ENCODE data around the gene PLSCR1. TPM values are rescaled to one million over a fixed set of nuclear protein-coding genes. Genes with fewer than 3 reads are reported as not detected.
A peak's percentile ranks its signal among the peaks of the same experiment; 100 is the strongest.

The PLSCR1 gene
- total and polyA plus RNA-seq, 9 of the 15 experiments (the other 6 are each of a cell fraction or from before 2014, with no cell fraction given) = 40.6 to 122 (median 69.1) TPM

GRCh38 chr3:146493221-146493620 lies 51.2 kb downstream of the PLSCR1 start:
- Histone ChIP-seq H2AFZ (ENCODE audit: low read depth, low read length) (no peak overlapping the region), H3K4me1 (replicated peaks in 1 of 2; ENCODE audit: control insufficient read depth in 2 of 2, insufficient read depth in 2 of 2, low read length in 2 of 2) (peaks cover 9 to 15% of the 10 kb centered on the region in 2 experiments; a peak in 4 of 5 replicates), H3K4me3 (no peak overlapping the region), H3K36me3 (ENCODE audit: control insufficient read depth, insufficient read depth, low read length) (no peaks in the 10 kb centered on the region), H3K27ac (ENCODE audit: extremely low read depth, low read depth, low read length) (no peak overlapping the region), H3K9ac (ENCODE audit: insufficient read depth in 1 of 2, low read depth in 2 of 2, low read length in 2 of 2) (no peak overlapping the region), H3K27me3 (ENCODE audit: control insufficient read depth in 2 of 2, insufficient read depth in 2 of 2, low read length in 2 of 2) (no peaks in the 10 kb centered on the region), H3K9me1 (ENCODE audit: control insufficient read depth, insufficient read depth, low read length) (no peaks in the 10 kb centered on the region), H3K9me3 (replicated peaks; ENCODE audit: control insufficient read depth, insufficient read depth, low read depth, low read length) (peaks cover 4% of the 10 kb centered on the region), H3K4me2 (ENCODE audit: insufficient read depth, low read length) (no peak overlapping the region), H4K20me1 (replicated peaks; ENCODE audit: control insufficient read depth, insufficient read depth, low read length) (no peaks in the 10 kb centered on the region), H3K79me2 (ENCODE audit: control insufficient read depth, insufficient read depth, low read length) (no peaks in the 10 kb centered on the region)
- FAIRE-seq (no peak), ATAC-seq (no peak), DNase-seq (ENCODE audit: extremely low read depth in 1 of 4, low spot score in 3 of 4) (no peak)
- CTCF ChIA-PET (ENCODE audit: low intra/inter-chr PET ratio) = no interaction called here
- POLR2A ChIA-PET = no interaction called here
- intact Hi-C loops (cut with micrococcal nuclease) = no loop called here
- in situ Hi-C loops (cut with MboI) = no loop called here
- TF ChIP-seq CBX2 (IDR thresholded peaks at IDR 0.05; ENCODE audit: insufficient read depth, low read length, poor library complexity, severe bottlenecking) (no peak), ZNF175 (CRISPR knock-in tag; IDR thresholded peaks at IDR 0.05; ENCODE audit: low read depth) (0 out of 2 replicates have a peak, but pooled peaks have one; percentile 24), NFXL1 (CRISPR knock-in tag; IDR thresholded peaks at IDR 0.05) (no peak)
- no TSS peak for BruUV-seq (replicated peaks)
- WGBS (ENCODE audit: insufficient coverage, low coverage, missing lambda C conversion rate) = 64% methylated on average over 2 of the region's 2 CpGs

GRCh38 chr3:146491303-146491702 lies 53.1 kb downstream of the PLSCR1 start:
- CTCF ChIA-PET (ENCODE audit: low intra/inter-chr PET ratio) = no interaction called here

More at GRCh38 chr3:146491303-146491702, 53.1 kb downstream of the PLSCR1 start:
- 46% methylated on average over 2 of the region's 2 CpGs for WGBS (ENCODE audit: insufficient coverage, low coverage, missing lambda C conversion rate)
- Histone ChIP-seq H3K9ac (ENCODE audit: insufficient read depth in 1 of 2, low read depth in 2 of 2, low read length in 2 of 2) (no peak overlapping the region), H3K4me2 (ENCODE audit: insufficient read depth, low read length) (no peak overlapping the region), H3K4me3 (no peak overlapping the region), H4K20me1 (replicated peaks; ENCODE audit: control insufficient read depth, insufficient read depth, low read length) (no peaks in the 10 kb centered on the region), H3K36me3 (ENCODE audit: control insufficient read depth, insufficient read depth, low read length) (no peaks in the 10 kb centered on the region), H3K9me3 (replicated peaks; ENCODE audit: control insufficient read depth, insufficient read depth, low read depth, low read length) (no peaks in the 10 kb centered on the region), H3K27me3 (ENCODE audit: control insufficient read depth in 2 of 2, insufficient read depth in 2 of 2, low read length in 2 of 2) (no peaks in the 10 kb centered on the region), H3K79me2 (ENCODE audit: control insufficient read depth, insufficient read depth, low read length) (no peaks in the 10 kb centered on the region), H3K4me1 (replicated peaks in 1 of 2; ENCODE audit: control insufficient read depth in 2 of 2, insufficient read depth in 2 of 2, low read length in 2 of 2) (peaks cover 0 to 8% of the 10 kb centered on the region in 2 experiments; a peak in 2 of 5 replicates), H2AFZ (ENCODE audit: low read depth, low read length) (no peak overlapping the region), H3K27ac (ENCODE audit: extremely low read depth, low read depth, low read length) (no peak overlapping the region), H3K9me1 (ENCODE audit: control insufficient read depth, insufficient read depth, low read length) (no peaks in the 10 kb centered on the region)
- POLR2A ChIA-PET = interaction anchor here (1.3 kb wide), 1 partner anchor 22 kb away, joined by 4 read pairs; no protein-coding TSS in a partner anchor
- in situ Hi-C loops (cut with MboI) (no loop called here), intact Hi-C loops (cut with micrococcal nuclease) (no loop called here)
- BruUV-seq (replicated peaks) = no TSS peak
- no peak for FAIRE-seq
- no peak for TF ChIP-seq NEUROD1 (IDR thresholded peaks at IDR 0.05; ENCODE audit: borderline replicate concordance, low read depth, low read length, partially characterized antibody)
- TF ChIP-seq NR4A1 (CRISPR knock-in tag; IDR thresholded peaks at IDR 0.05) = no peak
- no peak for TF ChIP-seq NR4A1 (tag; IDR thresholded peaks at IDR 0.05)
- ATAC-seq = no peak
- no peak for DNase-seq (ENCODE audit: extremely low read depth in 1 of 4, low spot score in 3 of 4)

Data from K562 (cell line).